ENCODE data around the gene NR1H4. TPM values are rescaled to one million over a fixed set of nuclear protein-coding genes. Genes with fewer than 3 reads are reported as not detected.

Gene NR1H4
- total and polyA plus RNA-seq, 11 donors = not detected

GRCh38 chr12:100579844-100580243 is 106.2 kb downstream of the NR1H4 start:
- TF ChIP-seq POLR2A (IDR thresholded peaks at IDR 0.05) = no peak
- TF ChIP-seq CTCF (IDR thresholded peaks at IDR 0.05) = no peak
- 48 to 75% (median 50%) methylated on average over 2 of the region's 2 CpGs for WGBS, 4 donors
- H3K27me3 ChIP-seq = no peaks in the 10 kb centered on the region
- H3K4me3 ChIP-seq = no peak overlapping the region
- ATAC-seq (no peak), DNase-seq (no peak)
- peaks cover 0 to 7% (median 0%) of the 10 kb centered on the region in 12 donors for H3K9me3 ChIP-seq
- intact Hi-C loops (cut with DNase I) = no loop called here
- peaks cover 0 to 17% (median under 1%) of the 10 kb centered on the region in 12 donors for H3K4me1 ChIP-seq
- no peaks in the 10 kb centered on the region for H3K36me3 ChIP-seq
- H3K27ac ChIP-seq = no peak overlapping the region

DNA sequence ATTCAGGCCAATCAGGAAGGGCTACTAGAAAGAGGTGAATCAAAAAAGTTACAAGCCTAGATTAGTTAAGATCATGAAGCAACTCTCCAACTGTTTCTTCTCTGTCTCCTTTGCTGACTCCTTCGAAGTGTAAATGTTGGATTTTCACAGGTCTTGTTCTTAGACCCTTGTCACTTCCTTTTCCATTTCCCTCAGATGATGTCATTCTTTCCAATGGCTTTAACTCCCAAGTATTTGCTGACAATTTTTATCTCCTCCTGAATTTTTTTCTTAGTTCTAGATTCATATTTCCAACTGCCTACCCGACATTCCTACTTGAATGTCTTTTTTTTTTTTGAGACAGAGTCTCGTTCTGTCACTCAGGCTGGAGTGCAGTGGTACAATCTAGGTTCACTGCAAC is 110.6 kb downstream of the NR1H4 start:
- WGBS, 4 donors = 48 to 56% (median 50%) methylated on average over 3 of the region's 3 CpGs
- TF ChIP-seq CTCF (IDR thresholded peaks at IDR 0.05) (no peak), POLR2A (IDR thresholded peaks at IDR 0.05) (no peak)
- no peak for ATAC-seq
- Histone ChIP-seq H3K4me3 (no peak overlapping the region), H3K27ac (no peak overlapping the region), H3K36me3 (no peaks in the 10 kb centered on the region), H3K27me3 (no peaks in the 10 kb centered on the region), H3K9me3 (peaks cover 0 to 22% (median 10%) of the 10 kb centered on the region in 12 donors), H3K4me1 (peaks cover 0 to 7% (median 0%) of the 10 kb centered on the region in 12 donors)
- intact Hi-C loops (cut with DNase I) = no loop called here
- DNase-seq = no peak

GRCh38 chr12:100591979-100592378 is 118.3 kb downstream of the NR1H4 start:
- TF ChIP-seq CTCF (IDR thresholded peaks at IDR 0.05) (no peak), POLR2A (IDR thresholded peaks at IDR 0.05) (no peak)
- peaks cover 0 to 6% (median 0%) of the 10 kb centered on the region in 12 donors for H3K4me1 ChIP-seq
- H3K27me3 ChIP-seq = no peaks in the 10 kb centered on the region
- DNase-seq (no peak), ATAC-seq (no peak)
- intact Hi-C loops (cut with DNase I) = no loop called here
- H3K4me3 ChIP-seq = no peak overlapping the region
- H3K9me3 ChIP-seq = peaks cover 0 to 28% (median 10%) of the 10 kb centered on the region in 12 donors
- WGBS, 4 donors = 92 to 94% (median 93%) methylated on average over 4 of the region's 4 CpGs
- no peak overlapping the region for H3K27ac ChIP-seq
- no peaks in the 10 kb centered on the region for H3K36me3 ChIP-seq

GRCh38 chr12:100593490-100593889 is 119.8 kb downstream of the NR1H4 start:
- no peak overlapping the region for H3K27ac ChIP-seq
- intact Hi-C loops (cut with DNase I) = no loop called here

More at GRCh38 chr12:100593490-100593889, 119.8 kb downstream of the NR1H4 start:
- DNase-seq (no peak), ATAC-seq (no peak)
- Histone ChIP-seq H3K4me3 (peak overlapping the region in 1 of 12 donors; percentile 1), H3K27me3 (no peaks in the 10 kb centered on the region), H3K36me3 (no peaks in the 10 kb centered on the region), H3K4me1 (peaks cover 0 to 6% (median 0%) of the 10 kb centered on the region in 12 donors), H3K9me3 (peaks cover 0 to 21% (median 6%) of the 10 kb centered on the region in 12 donors)
- WGBS, 4 donors = 32 to 53% (median 43%) methylated on average over 5 of the region's 5 CpGs
- TF ChIP-seq CTCF (IDR thresholded peaks at IDR 0.05) (no peak), POLR2A (IDR thresholded peaks at IDR 0.05) (no peak)
